Thyroid gland (tissue), 4 donors: Measurements from ENCODE around the gene GOLPH3L. TPM values are rescaled to one million over a fixed set of nuclear protein-coding genes. Genes with fewer than 3 reads are reported as not detected.
"Not testable (repeated sequence)": the region's sequence is repeated elsewhere in the genome, so short reads cannot be mapped to it uniquely, and the experiment has no call there.

Experiments
- DNase-seq, 2 donors: peaks; one replicate each; pipeline ENCODE4 v3.0.0-alpha.2; 2019
- H3K27ac ChIP-seq, 3 donors: fragments of 200-600 bp; sonication (generic); 1 replicate in 2 of 3; 2 replicates in 1 of 3; pipeline ENCODE4 v1.5.1; 2016 to 2019; ENCODE audit warnings: mild to moderate bottlenecking in 1 of 3, moderate library complexity in 1 of 3
- H3K27me3 ChIP-seq: fragments of 200-600 bp; sonication (generic); one replicate; pipeline ENCODE4 v1.5.1; 2019
- H3K36me3 ChIP-seq, 2 donors: fragments of 200-600 bp; sonication (generic); one replicate each; pipeline ENCODE4 v1.5.1; 2016 to 2019
- H3K4me1 ChIP-seq, 2 donors: fragments of 200-600 bp; sonication (generic); one replicate each; pipeline ENCODE4 v1.5.1; 2017 to 2019
- H3K4me3 ChIP-seq, 3 donors: fragments of 200-600 bp; sonication (generic); replicated peaks in 1 of 3; 1 replicate in 2 of 3; 2 replicates in 1 of 3; pipeline ENCODE4 v1.5.1; 2016; ENCODE audit warnings: mild to moderate bottlenecking in 1 of 3
- H3K9me3 ChIP-seq: fragments of 200-600 bp; sonication (generic); one replicate; pipeline ENCODE4 v1.5.1; 2017
- POLR2A ChIP-seq, 2 donors: fragments of 450-650 bp; IDR thresholded peaks; one replicate each; pipeline ENCODE4 v1.6.1; 2017; ENCODE audit warnings: antibody characterized with exemption in 2 of 2, mild to moderate bottlenecking in 2 of 2, moderate library complexity in 1 of 2
- WGBS, 2 donors: methylation state at CpG; one replicate each; pipeline ENCODE4 v1.1.5; 2017; 5-methylcytosine and 5-hydroxymethylcytosine counted together
- intact Hi-C: fragments of 100-400 bp; cut with DNase I; formaldehyde crosslinking; loops from one replicate; pipeline ENCODE4 v1.15.1; 2023
- total RNA-seq, 4 donors: library from RNA; depleted of rRNA; stranded (reverse); fragments of >200 nt; gene quantifications; one replicate each; pipeline ENCODE4 v1.2.3, GENCODE V29; 2016
- TF ChIP-seq, protein P1 (sequence below), 6 experiments: fragments of 200-600 bp in 3 of 6; fragments of 450-650 bp in 3 of 6; sonication (generic) in 3 of 6; IDR thresholded peaks; one replicate each; pipeline ENCODE4 v1.5.1; 2016 to 2019; ENCODE audit warnings: antibody characterized with exemption in 6 of 6, mild to moderate bottlenecking in 2 of 6, inconsistent platforms in 1 of 6, moderate library complexity in 1 of 6

Gene GOLPH3L
- total RNA-seq, 4 donors from 2014 or later = 36.3 to 44.1 (median 39.2) TPM

GRCh38 chr1:150720098-150720497 lies 23.1 kb upstream of the GOLPH3L start:
- Histone ChIP-seq H3K4me3 (no peak overlapping the region), H3K36me3 (no peaks in the 10 kb centered on the region), H3K27ac (no peak overlapping the region), H3K4me1 (no peaks in the 10 kb centered on the region), H3K27me3 (no peaks in the 10 kb centered on the region), H3K9me3 (no peaks in the 10 kb centered on the region)
- TF ChIP-seq, protein P1, sequence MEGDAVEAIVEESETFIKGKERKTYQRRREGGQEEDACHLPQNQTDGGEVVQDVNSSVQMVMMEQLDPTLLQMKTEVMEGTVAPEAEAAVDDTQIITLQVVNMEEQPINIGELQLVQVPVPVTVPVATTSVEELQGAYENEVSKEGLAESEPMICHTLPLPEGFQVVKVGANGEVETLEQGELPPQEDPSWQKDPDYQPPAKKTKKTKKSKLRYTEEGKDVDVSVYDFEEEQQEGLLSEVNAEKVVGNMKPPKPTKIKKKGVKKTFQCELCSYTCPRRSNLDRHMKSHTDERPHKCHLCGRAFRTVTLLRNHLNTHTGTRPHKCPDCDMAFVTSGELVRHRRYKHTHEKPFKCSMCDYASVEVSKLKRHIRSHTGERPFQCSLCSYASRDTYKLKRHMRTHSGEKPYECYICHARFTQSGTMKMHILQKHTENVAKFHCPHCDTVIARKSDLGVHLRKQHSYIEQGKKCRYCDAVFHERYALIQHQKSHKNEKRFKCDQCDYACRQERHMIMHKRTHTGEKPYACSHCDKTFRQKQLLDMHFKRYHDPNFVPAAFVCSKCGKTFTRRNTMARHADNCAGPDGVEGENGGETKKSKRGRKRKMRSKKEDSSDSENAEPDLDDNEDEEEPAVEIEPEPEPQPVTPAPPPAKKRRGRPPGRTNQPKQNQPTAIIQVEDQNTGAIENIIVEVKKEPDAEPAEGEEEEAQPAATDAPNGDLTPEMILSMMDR (IDR thresholded peaks at IDR 0.05) = no peak
- no peak for TF ChIP-seq POLR2A (IDR thresholded peaks at IDR 0.05)
- no peak for DNase-seq
- intact Hi-C loops = no loop called here
- 95 to 98% methylated on average over 21 of the region's 21 CpGs for WGBS, 2 donors

DNA sequence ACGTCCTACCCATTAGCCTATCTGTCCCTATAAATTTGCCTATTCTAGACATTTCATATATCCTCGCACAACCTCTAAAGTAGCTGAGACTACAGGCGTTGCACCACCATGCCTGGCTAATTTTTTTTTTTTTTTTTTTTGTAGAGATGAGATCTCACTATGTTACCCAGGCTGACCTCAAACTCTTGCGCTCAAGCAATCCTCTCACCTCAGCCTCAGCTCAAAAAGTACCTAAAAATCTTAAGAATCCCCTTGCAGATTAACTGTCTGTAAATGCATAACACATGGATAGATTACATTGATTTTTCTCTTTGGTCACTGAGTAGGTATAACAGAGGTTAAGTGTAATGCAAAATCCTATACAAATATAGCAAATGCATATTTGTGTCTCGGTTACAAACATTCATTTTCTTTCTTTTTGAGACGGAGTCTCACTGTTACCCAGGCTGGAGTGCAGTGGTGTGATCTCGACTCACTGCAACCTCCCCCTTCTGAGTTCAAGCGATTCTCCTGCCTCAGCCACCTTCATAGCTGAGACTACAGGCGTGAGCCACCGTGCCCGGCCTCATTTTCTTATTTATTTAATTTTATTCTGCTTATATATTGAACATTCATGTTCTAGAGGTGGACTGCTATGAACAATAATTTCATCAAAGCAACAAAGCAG lies 21.4 kb upstream of the GOLPH3L start:
- Histone ChIP-seq H3K27me3 (no peaks in the 10 kb centered on the region), H3K4me3 (no peak overlapping the region), H3K4me1 (no peaks in the 10 kb centered on the region), H3K36me3 (no peaks in the 10 kb centered on the region), H3K27ac (no peak overlapping the region), H3K9me3 (no peaks in the 10 kb centered on the region)
- WGBS, 2 donors = 85 to 88% methylated on average over 11 of the region's 11 CpGs
- DNase-seq = no peak
- intact Hi-C loops = no loop called here
- TF ChIP-seq, protein P1 (IDR thresholded peaks at IDR 0.05) = no peak
- TF ChIP-seq POLR2A (IDR thresholded peaks at IDR 0.05) = no peak

DNA sequence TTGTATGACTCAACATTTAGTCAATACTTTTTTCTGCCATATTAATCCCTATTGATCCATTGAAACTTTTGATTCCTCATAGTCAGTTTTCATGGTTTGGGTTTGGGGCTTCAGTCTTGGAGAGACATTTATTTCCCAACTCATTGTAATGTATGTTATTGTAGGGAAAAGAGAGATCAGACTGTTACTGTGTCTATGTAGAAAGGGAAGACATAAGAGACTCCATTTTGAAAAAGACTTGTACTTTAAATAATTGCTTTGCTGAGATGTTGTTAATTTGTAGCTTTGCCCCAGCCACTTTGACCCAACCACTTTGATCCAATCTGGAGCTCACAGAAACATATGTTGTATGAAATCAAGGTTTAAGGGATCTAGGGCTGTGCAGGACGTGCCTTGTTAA lies 12.1 kb upstream of the GOLPH3L start:
- 56 to 63% methylated on average over 1 of the region's 1 CpG for WGBS, 2 donors
- H3K27me3 ChIP-seq, H3K27ac ChIP-seq, H3K36me3 ChIP-seq, H3K4me3 ChIP-seq, DNase-seq, H3K4me1 ChIP-seq, intact Hi-C loops, H3K9me3 ChIP-seq: not testable (repeated sequence)

DNA sequence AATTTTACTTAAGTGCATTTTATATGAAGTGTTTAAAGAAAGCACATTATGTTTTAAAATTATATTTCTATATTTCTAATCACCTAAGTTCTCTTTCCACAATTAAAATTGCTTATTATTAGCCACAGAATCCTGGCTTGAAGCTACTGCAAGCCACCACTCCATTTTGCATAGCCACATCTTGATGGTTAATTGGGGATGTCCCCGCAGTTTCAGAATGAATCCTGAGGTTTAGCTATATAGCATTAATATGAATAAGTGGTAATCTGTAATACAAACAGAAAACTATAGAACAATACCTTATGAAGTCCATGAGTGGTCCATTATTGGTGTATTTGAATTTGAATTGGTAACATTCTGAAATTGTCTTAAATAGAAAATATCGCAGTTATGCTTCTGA lies 11.6 kb upstream of the GOLPH3L start:
- no peak for DNase-seq
- no peaks in the 10 kb centered on the region for H3K36me3 ChIP-seq
- no peaks in the 10 kb centered on the region for H3K4me1 ChIP-seq
- H3K4me3 ChIP-seq = no peak overlapping the region
- no peaks in the 10 kb centered on the region for H3K9me3 ChIP-seq
- no peak overlapping the region for H3K27ac ChIP-seq
- TF ChIP-seq, protein P1 (IDR thresholded peaks at IDR 0.05) = no peak
- no peak for TF ChIP-seq POLR2A (IDR thresholded peaks at IDR 0.05)
- intact Hi-C loops = no loop called here
- WGBS, 2 donors = 91 to 95% methylated on average over 2 of the region's 2 CpGs
- no peaks in the 10 kb centered on the region for H3K27me3 ChIP-seq

DNA sequence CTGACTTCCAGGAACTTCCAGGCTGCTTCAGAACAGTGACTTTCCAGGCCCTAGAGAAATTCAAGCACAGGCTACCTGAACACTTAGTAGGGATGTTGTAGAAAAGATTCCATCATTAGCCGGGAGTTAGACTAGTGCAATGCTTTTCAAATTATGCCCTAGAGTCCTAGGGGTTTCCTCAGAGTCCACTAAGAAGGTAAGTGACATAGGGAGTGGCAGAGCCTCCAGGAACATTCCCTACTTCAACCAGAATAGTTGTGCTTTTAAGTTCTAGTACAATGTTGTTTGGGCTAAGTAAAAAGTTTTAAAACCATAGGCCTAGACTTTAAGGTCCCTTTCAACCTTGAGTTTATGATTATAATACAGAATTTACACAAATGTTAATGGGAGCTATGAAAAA lies 9.1 kb upstream of the GOLPH3L start:
- DNase-seq = no peak
- WGBS, 2 donors = 83 to 89% methylated on average over 1 of the region's 1 CpG
- intact Hi-C loops = no loop called here
- TF ChIP-seq, protein P1 (IDR thresholded peaks at IDR 0.05) = no peak
- TF ChIP-seq POLR2A (IDR thresholded peaks at IDR 0.05) = no peak
- Histone ChIP-seq H3K27me3 (no peaks in the 10 kb centered on the region), H3K36me3 (no peaks in the 10 kb centered on the region), H3K27ac (no peak overlapping the region), H3K9me3 (no peaks in the 10 kb centered on the region), H3K4me3 (no peak overlapping the region), H3K4me1 (no peaks in the 10 kb centered on the region)
